Activated gamma-delta T cell treated with Interleukin-2 at 50 U/mL for 16 hours (primary cell): ENCODE data around the gene EMC1.
"Not testable (repeated sequence)": the region's sequence is repeated elsewhere in the genome, so short reads cannot be mapped to it uniquely, and the experiment has no call there.

ENCODE experiments used
- DNase-seq: peaks from one replicate; pipeline ENCODE4 v3.0.0-alpha.2; 2020

EMC1 gene

DNA sequence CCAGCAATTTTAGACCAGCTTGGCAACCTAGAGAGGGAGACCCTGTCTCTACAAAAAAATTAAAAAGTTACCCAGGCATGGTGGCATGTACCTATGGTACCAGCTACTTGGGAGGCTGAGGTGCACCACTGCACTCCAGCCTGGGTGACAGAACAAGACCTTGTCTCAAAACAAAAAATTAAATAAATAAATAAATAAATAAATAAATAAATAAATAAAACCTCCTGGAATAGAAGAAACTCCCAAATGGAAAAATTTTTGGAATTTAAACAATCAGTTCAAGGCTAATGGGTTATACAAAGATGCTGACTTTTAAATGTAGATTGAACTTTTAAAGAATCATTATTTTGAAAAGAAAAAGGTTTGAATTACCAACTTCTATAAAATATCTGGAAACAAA is 63.5 kb downstream of the EMC1 start:
- DNase-seq, result no peak

DNA sequence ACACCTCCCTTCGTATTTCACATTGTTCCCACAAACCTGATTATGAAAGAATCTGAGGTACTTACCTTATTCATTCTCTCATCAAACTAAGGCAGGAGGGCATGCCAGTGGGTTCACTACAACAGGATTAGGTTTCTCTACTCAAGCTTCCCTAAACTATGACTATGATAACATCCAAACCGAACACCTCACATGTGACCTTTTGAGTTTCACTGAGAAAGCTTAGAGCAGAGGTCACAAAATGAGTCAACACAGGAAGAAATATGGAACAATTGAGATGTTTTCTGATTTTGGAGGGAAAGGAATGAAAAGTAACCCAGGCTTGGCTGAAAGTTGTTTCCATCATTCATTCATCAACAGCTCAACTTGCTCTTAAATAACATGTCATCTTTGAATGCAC is 65.3 kb downstream of the EMC1 start:
- no peak for DNase-seq

DNA sequence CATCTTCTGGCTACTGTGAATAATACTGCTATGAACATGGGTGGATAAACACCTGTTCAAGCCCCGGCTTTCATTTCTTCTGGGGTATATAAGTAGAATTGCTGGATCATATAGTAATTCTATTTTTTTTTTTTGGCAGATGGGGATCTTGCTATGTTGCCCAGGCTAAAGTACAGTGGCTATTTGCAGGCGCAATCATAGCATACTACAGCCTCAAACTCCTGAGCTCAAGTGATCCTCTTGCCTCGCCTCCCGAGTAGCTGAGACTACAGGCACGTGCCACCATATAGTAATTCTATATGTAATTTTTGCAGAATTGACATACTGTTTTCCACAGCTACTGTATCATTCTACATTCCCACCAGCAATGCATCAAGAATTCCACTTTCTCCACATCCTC is 69.1 kb downstream of the EMC1 start:
- DNase-seq, result no peak

- not testable (repeated sequence) for DNase-seq
Measured at GRCh38 chr1:19180265-19180657, 71.1 kb downstream of the EMC1 start.

- DNase-seq, result peak; percentile 35
Measured at GRCh38 chr1:19179597-19180264, 71.6 kb downstream of the EMC1 start.

- no peak for DNase-seq
Measured at GRCh38 chr1:19178734-19179398, 72.5 kb downstream of the EMC1 start.

DNA sequence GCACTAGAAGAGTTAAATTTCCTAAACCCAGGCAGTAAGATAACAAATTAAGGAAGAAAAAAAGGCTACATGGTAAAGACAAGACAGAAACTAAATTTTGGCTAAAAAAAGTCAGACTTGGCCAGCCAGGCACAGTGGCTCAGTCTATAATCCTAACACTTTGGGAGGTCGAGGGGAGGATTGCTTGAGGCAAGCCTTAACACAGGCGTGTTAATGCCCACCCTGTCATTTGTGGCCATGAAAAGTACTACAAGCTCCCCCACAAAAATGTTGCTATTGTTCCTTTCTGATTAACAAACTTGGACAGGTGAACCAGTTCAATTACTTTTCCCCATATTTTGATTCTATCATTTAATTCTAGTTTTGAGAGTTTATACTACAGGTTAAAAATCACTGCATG is 73.5 kb downstream of the EMC1 start:
- no peak for DNase-seq

DNA sequence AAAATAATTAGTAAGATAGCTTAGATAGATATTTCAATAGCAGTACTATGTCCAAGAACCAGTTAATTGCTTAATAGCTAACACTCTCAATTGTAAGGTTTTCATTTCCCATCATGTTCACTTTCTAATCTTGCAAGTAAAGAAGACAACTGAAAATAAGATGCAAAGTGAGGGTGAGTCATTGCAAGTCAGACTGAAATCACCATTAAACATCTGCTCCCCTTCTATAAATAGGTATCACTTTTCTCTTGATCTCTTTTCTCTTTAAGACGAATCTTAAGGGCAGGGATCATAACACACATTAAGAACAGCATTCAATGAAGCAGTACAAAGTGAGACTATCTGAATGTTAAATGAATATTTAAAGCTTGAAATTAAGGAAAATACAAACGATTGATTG is 81.7 kb downstream of the EMC1 start:
- DNase-seq, result no peak

DNA sequence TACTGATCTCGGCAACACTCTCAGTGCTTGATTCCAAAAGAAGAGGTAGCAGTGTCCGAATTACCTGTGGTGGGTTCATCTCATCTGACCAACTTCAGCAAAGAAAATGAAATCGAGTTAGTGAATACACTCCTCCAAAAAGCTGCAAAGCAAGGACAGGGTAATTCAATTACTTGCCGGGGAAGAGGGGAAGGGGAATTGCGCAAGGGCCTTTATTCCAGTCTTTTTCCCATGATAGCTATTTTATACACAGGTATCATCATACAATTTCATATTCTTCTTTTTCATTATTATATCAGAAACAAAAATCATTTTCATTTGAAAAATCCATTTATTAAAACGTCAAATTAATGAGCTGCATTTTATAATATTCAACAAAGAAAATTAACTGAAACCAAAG is 84.2 kb downstream of the EMC1 start:
- DNase-seq, result no peak

- DNase-seq, result no peak
Measured at GRCh38 chr1:19166066-19166465, 85.3 kb downstream of the EMC1 start.
